Parathyroid adenoma (tissue), 2 donors: ENCODE measurements around the gene VARS1.
"Not testable (repeated sequence)": the region's sequence is repeated elsewhere in the genome, so short reads cannot be mapped to it uniquely, and the experiment has no call there.

Experiments
- H2AFZ ChIP-seq: fragments of 300-600 bp; sonication (generic); one replicate; pipeline ENCODE4 v1.7.0; 2017; ENCODE audit warnings: antibody characterized with exemption, mild to moderate bottlenecking
- H3K27ac ChIP-seq: fragments of 300-600 bp; sonication (generic); one replicate; pipeline ENCODE4 v1.7.0; 2017
- H3K27me3 ChIP-seq: fragments of 300-600 bp; sonication (generic); one replicate; pipeline ENCODE4 v1.7.0; 2017; ENCODE audit warnings: low read length; ENCODE audit not compliant: control insufficient read depth, insufficient read depth
- H3K36me3 ChIP-seq: fragments of 300-600 bp; sonication (generic); one replicate; pipeline ENCODE4 v1.7.0; 2017; ENCODE audit warnings: low read length; ENCODE audit not compliant: control insufficient read depth, insufficient read depth
- H3K4me1 ChIP-seq: fragments of 300-600 bp; sonication (generic); one replicate; pipeline ENCODE4 v1.7.0; 2017; ENCODE audit warnings: control low read depth
- H3K4me2 ChIP-seq: fragments of 300-600 bp; sonication (generic); one replicate; pipeline ENCODE4 v1.7.0; 2017; ENCODE audit warnings: low read length
- H3K4me3 ChIP-seq: fragments of 300-600 bp; sonication (generic); one replicate; pipeline ENCODE4 v1.7.0; 2017; ENCODE audit warnings: low read depth, low read length
- H3K79me2 ChIP-seq: fragments of 300-600 bp; sonication (generic); one replicate; pipeline ENCODE4 v1.7.0; 2017; ENCODE audit warnings: control low read depth
- H3K9ac ChIP-seq: fragments of 300-600 bp; sonication (generic); one replicate; pipeline ENCODE4 v1.7.0; 2017; ENCODE audit warnings: mild to moderate bottlenecking
- H3K9me3 ChIP-seq: fragments of 300-600 bp; sonication (generic); one replicate; pipeline ENCODE4 v1.7.0; 2017; ENCODE audit warnings: low read length; ENCODE audit not compliant: control insufficient read depth
- CTCF ChIP-seq: fragments of 300-600 bp; sonication (generic); IDR thresholded peaks from one replicate; pipeline ENCODE4 v1.7.0; 2017; ENCODE audit warnings: antibody characterized with exemption, mild to moderate bottlenecking
- donor health status: primary hyperparathyroidism.

VARS1 gene

GRCh38 chr6:31813465-31813849 is 17.9 kb upstream of the VARS1 start:
- Histone ChIP-seq H3K4me3 (peak overlapping the region; percentile 42), H3K27me3 (no peaks in the 10 kb centered on the region), H3K79me2 (no peaks in the 10 kb centered on the region), H3K27ac (peak overlapping the region; percentile 88), H3K36me3 (no peaks in the 10 kb centered on the region), H2AFZ (peak overlapping the region; percentile 93), H3K4me1 (peaks cover 9% of the 10 kb centered on the region), H3K9me3 (no peaks in the 10 kb centered on the region), H3K9ac (no peak overlapping the region), H3K4me2 (peak overlapping the region; percentile 76)
- TF ChIP-seq CTCF: no peak

- no peak for TF ChIP-seq CTCF
- Histone ChIP-seq H3K27me3 (no peaks in the 10 kb centered on the region), H3K79me2 (no peaks in the 10 kb centered on the region), H3K27ac (no peak overlapping the region), H3K4me1 (peaks cover 9% of the 10 kb centered on the region), H3K4me3 (no peak overlapping the region), H3K9me3 (no peaks in the 10 kb centered on the region), H3K36me3 (no peaks in the 10 kb centered on the region), H2AFZ (no peak overlapping the region), H3K4me2 (no peak overlapping the region), H3K9ac (no peak overlapping the region)
Measured at GRCh38 chr6:31811645-31812044, 16.1 kb upstream of the VARS1 start.

- not testable (repeated sequence) for H3K27ac ChIP-seq, H3K9ac ChIP-seq, H3K27me3 ChIP-seq, H3K4me1 ChIP-seq, H3K4me3 ChIP-seq, H3K9me3 ChIP-seq, H3K4me2 ChIP-seq, H3K79me2 ChIP-seq, H3K36me3 ChIP-seq, H2AFZ ChIP-seq
Measured at GRCh38 chr6:31808599-31808998, 13.0 kb upstream of the VARS1 start.

- Histone ChIP-seq H2AFZ (peak within 1 kb of the TSS; percentile 87), H3K36me3 (no peaks in the 10 kb centered on the region), H3K27ac (peak within 1 kb of the TSS; percentile 92), H3K4me2 (peak within 1 kb of the TSS; percentile 99), H3K27me3 (no peaks in the 10 kb centered on the region), H3K9me3 (no peaks in the 10 kb centered on the region), H3K4me1 (peaks cover 4% of the 10 kb centered on the region), H3K9ac (peak within 1 kb of the TSS; percentile 38), H3K79me2 (no peaks in the 10 kb centered on the region), H3K4me3 (peak within 1 kb of the TSS; percentile 94)
- peak; percentile 40 for TF ChIP-seq CTCF
Measured at GRCh38 chr6:31806470-31807272, 11.1 kb upstream of the VARS1 start, which contains the start of gene LSM2. LSM2 (minus strand) TSS chr6:31806966; CDS start chr6:31806757, 209 bp downstream.

- H3K79me2 ChIP-seq: no peaks in the 10 kb centered on the region
- no peaks in the 10 kb centered on the region for H3K27me3 ChIP-seq
- H3K9ac ChIP-seq: peak overlapping the region; percentile 38
- H3K9me3 ChIP-seq: no peaks in the 10 kb centered on the region
- no peaks in the 10 kb centered on the region for H3K36me3 ChIP-seq
- peak overlapping the region; percentile 94 for H3K4me3 ChIP-seq
- H3K27ac ChIP-seq: peak overlapping the region; percentile 92
- peaks cover 4% of the 10 kb centered on the region for H3K4me1 ChIP-seq
- peak overlapping the region; percentile 87 for H2AFZ ChIP-seq
- no peak for TF ChIP-seq CTCF
- H3K4me2 ChIP-seq: peak overlapping the region; percentile 99
Measured at GRCh38 chr6:31805939-31806469, 10.5 kb upstream of the VARS1 start.

GRCh38 chr6:31801031-31801927 is 5.7 kb upstream of the VARS1 start:
- not testable (repeated sequence) for H3K79me2 ChIP-seq, H3K27ac ChIP-seq, H3K4me3 ChIP-seq, H3K4me2 ChIP-seq, H2AFZ ChIP-seq, H3K4me1 ChIP-seq, H3K36me3 ChIP-seq, H3K27me3 ChIP-seq, H3K9ac ChIP-seq, H3K9me3 ChIP-seq
